DOHH2 (cell line): Measurements from ENCODE around the gene LRRC10B.

ENCODE experiments used
- CTCF ChIP-seq: fragments of 200-600 bp; sonication (generic); IDR thresholded peaks from one replicate; pipeline ENCODE4 v1.5.1; 2014; ENCODE audit warnings: antibody characterized with exemption, mild to moderate bottlenecking, low read depth, low read length; ENCODE audit not compliant: poor library complexity, severe bottlenecking
- EZH2phosphoT487 ChIP-seq: fragments of 200-600 bp; sonication (generic); IDR thresholded peaks from 2 replicates; pipeline ENCODE4 v1.6.1; 2017; ENCODE audit warnings: borderline replicate concordance, mild to moderate bottlenecking, antibody characterized with exemption, low read length, moderate library complexity, mixed read lengths

GRCh38 chr11:61482513-61482912, 26.0 kb upstream of the LRRC10B start:
- peak; percentile 79 for TF ChIP-seq CTCF
- TF ChIP-seq EZH2phosphoT487, result no peak
